Natural killer cell (primary cell): ENCODE results near the gene FANCD2. TPM values are rescaled to one million over a fixed set of nuclear protein-coding genes. Genes with fewer than 3 reads are reported as not detected.
"Not testable (repeated sequence)": the region's sequence is repeated elsewhere in the genome, so short reads cannot be mapped to it uniquely, and the experiment has no call there.

Source experiments
- ATAC-seq, 3 donors: fragments of 150-1000 bp in 2 of 3; fragments of 200-7000 bp in 1 of 3; cut with Tn5 transposase; 1 replicate in 1 of 3; 2 replicates in 2 of 3; pipeline ENCODE4 v1.10.0; 2021; ENCODE audit warnings: mild to moderate bottlenecking in 2 of 3, moderate library complexity in 2 of 3
- DNase-seq, 2 donors: peaks; one replicate each; pipeline versions ENCODE4 v3.0.0 to v3.0.0-alpha.2; 2013 to 2021; ENCODE audit warnings: mixed read lengths in 1 of 2
- H3K27ac ChIP-seq: one replicate; pipeline ENCODE4 v1.5.1; 2013; ENCODE audit warnings: mild to moderate bottlenecking, low read length
- H3K27me3 ChIP-seq: one replicate; pipeline ENCODE4 v1.6.1; 2013; ENCODE audit warnings: low read length; ENCODE audit not compliant: control insufficient read depth, insufficient read depth
- H3K36me3 ChIP-seq: one replicate; pipeline ENCODE4 v1.6.1; 2013; ENCODE audit warnings: low read length; ENCODE audit not compliant: control insufficient read depth, insufficient read depth
- H3K4me1 ChIP-seq: one replicate; pipeline ENCODE4 v1.6.1; 2013; ENCODE audit warnings: low read length; ENCODE audit not compliant: control insufficient read depth, insufficient read depth
- H3K4me3 ChIP-seq: one replicate; pipeline ENCODE4 v1.5.1; 2013; ENCODE audit warnings: low read length
- H3K9me3 ChIP-seq: one replicate; pipeline ENCODE4 v1.6.1; 2013; ENCODE audit warnings: low read length; ENCODE audit not compliant: control insufficient read depth, insufficient read depth
- H3K27ac Mint-ChIP-seq, 2 donors: one replicate each; pipeline ENCODE4 v1.8.0; 2022; ENCODE audit warnings: mild to moderate bottlenecking in 2 of 2, mixed read lengths in 2 of 2, moderate library complexity in 1 of 2
- H3K27me3 Mint-ChIP-seq, 2 donors: one replicate each; pipeline ENCODE4 v1.8.0; 2022; ENCODE audit warnings: low read depth in 2 of 2, mixed read lengths in 2 of 2
- H3K36me3 Mint-ChIP-seq: one replicate; pipeline ENCODE4 v1.8.0; 2022; ENCODE audit warnings: mixed read lengths
- H3K4me1 Mint-ChIP-seq, 2 donors: one replicate each; pipeline ENCODE4 v1.8.0; 2022; ENCODE audit warnings: mixed read lengths in 2 of 2
- H3K4me3 Mint-ChIP-seq: one replicate; pipeline ENCODE4 v1.8.0; 2022; ENCODE audit warnings: mild to moderate bottlenecking, moderate library complexity, mixed read lengths
- H3K9me3 Mint-ChIP-seq, 2 donors: one replicate each; pipeline ENCODE4 v1.8.0; 2022; ENCODE audit warnings: mixed read lengths in 2 of 2
- CTCF ChIP-seq: fragments of 200-600 bp; IDR thresholded peaks from one replicate; pipeline ENCODE4 v1.8.0; 2022; ENCODE audit warnings: antibody characterized with exemption
- WGBS: methylation state at CpG from one replicate; pipeline ENCODE4 v1.1.7; 2013; ENCODE audit warnings: missing lambda C conversion rate; ENCODE audit not compliant: insufficient coverage; 5-methylcytosine and 5-hydroxymethylcytosine counted together
- intact Hi-C: fragments of 100-400 bp; cut with micrococcal nuclease; formaldehyde crosslinking; loops from one replicate; pipeline ENCODE4 v1.14.2; 2022
- total RNA-seq, 4 donors: library from RNA; stranded (reverse); fragments of 120-200 nt in 1 of 4; gene quantifications; one replicate each; pipeline versions ENCODE4 v1.2.3 to v1.2.4, GENCODE V29; 2013 to 2022

Gene FANCD2
- total RNA-seq, 3 donors from 2014 or later (not counting 1 experiment from before 2014, with no cell fraction given): 9.0 to 15.7 (median 14.6) TPM

- Histone ChIP-seq H3K27ac (no peak overlapping the region), H3K36me3 (peaks cover 2% of the 10 kb centered on the region), H3K4me3 (no peak overlapping the region), H3K9me3 (no peaks in the 10 kb centered on the region), H3K27me3 (no peaks in the 10 kb centered on the region), H3K4me1 (no peaks in the 10 kb centered on the region)
- TF ChIP-seq CTCF: no peak
- H3K4me1 Mint-ChIP-seq: no peaks in the 10 kb centered on the region
- no peaks in the 10 kb centered on the region for H3K27me3 Mint-ChIP-seq
- intact Hi-C loops: loop anchor here (1.0 kb wide), 1 partner anchor 55 kb away; no protein-coding TSS in a partner anchor
- 79% methylated on average over 2 of the region's 2 CpGs for WGBS
- DNase-seq (no peak), ATAC-seq (no peak)
- no peak overlapping the region for H3K4me3 Mint-ChIP-seq
- H3K27ac Mint-ChIP-seq: no peak overlapping the region
- no peaks in the 10 kb centered on the region for H3K9me3 Mint-ChIP-seq
- H3K36me3 Mint-ChIP-seq: no peaks in the 10 kb centered on the region
Measured at GRCh38 chr3:10047876-10048275, 21.6 kb downstream of the FANCD2 start.

- H3K36me3 ChIP-seq, H3K4me3 ChIP-seq, H3K36me3 Mint-ChIP-seq, H3K27ac ChIP-seq, intact Hi-C loops, H3K9me3 Mint-ChIP-seq, H3K27me3 Mint-ChIP-seq, H3K27ac Mint-ChIP-seq, DNase-seq, H3K27me3 ChIP-seq, H3K9me3 ChIP-seq, H3K4me3 Mint-ChIP-seq, ATAC-seq, H3K4me1 ChIP-seq, H3K4me1 Mint-ChIP-seq: not testable (repeated sequence)
- 98% methylated on average over 3 of the region's 6 CpGs for WGBS
Measured at GRCh38 chr3:10053054-10053453, 26.8 kb downstream of the FANCD2 start.

- no peaks in the 10 kb centered on the region for H3K4me1 ChIP-seq
Measured at GRCh38 chr3:10055097-10055496, 28.9 kb downstream of the FANCD2 start.

GRCh38 chr3:10070077-10070476 is 43.8 kb downstream of the FANCD2 start:
- H3K4me3 Mint-ChIP-seq, intact Hi-C loops: not testable (repeated sequence)

More at GRCh38 chr3:10055097-10055496, 28.9 kb downstream of the FANCD2 start:
- Mint-ChIP-seq H3K27ac (no peak overlapping the region), H3K4me1 (no peaks in the 10 kb centered on the region), H3K9me3 (no peaks in the 10 kb centered on the region), H3K4me3 (no peak overlapping the region), H3K27me3 (no peaks in the 10 kb centered on the region), H3K36me3 (no peaks in the 10 kb centered on the region)
- Histone ChIP-seq H3K36me3 (peaks cover 2% of the 10 kb centered on the region), H3K4me3 (no peak overlapping the region), H3K27me3 (no peaks in the 10 kb centered on the region), H3K9me3 (no peaks in the 10 kb centered on the region), H3K27ac (no peak overlapping the region)
- no peak for TF ChIP-seq CTCF
- ATAC-seq (no peak), DNase-seq (no peak)
- intact Hi-C loops: no loop called here
- 97% methylated on average over 3 of the region's 4 CpGs for WGBS

GRCh38 chr3:10074666-10075065 is 48.4 kb downstream of the FANCD2 start:
- H3K27ac Mint-ChIP-seq: no peak overlapping the region
- no peaks in the 10 kb centered on the region for H3K4me1 Mint-ChIP-seq
- DNase-seq (no peak), ATAC-seq (no peak)
- Histone ChIP-seq H3K27me3 (no peaks in the 10 kb centered on the region), H3K27ac (no peak overlapping the region), H3K9me3 (no peaks in the 10 kb centered on the region), H3K4me3 (no peak overlapping the region), H3K4me1 (no peaks in the 10 kb centered on the region), H3K36me3 (no peaks in the 10 kb centered on the region)
- H3K4me3 Mint-ChIP-seq: no peak overlapping the region
- H3K27me3 Mint-ChIP-seq: no peaks in the 10 kb centered on the region
- no peaks in the 10 kb centered on the region for H3K9me3 Mint-ChIP-seq
- no peak for TF ChIP-seq CTCF
- intact Hi-C loops: no loop called here
- no peaks in the 10 kb centered on the region for H3K36me3 Mint-ChIP-seq

More at GRCh38 chr3:10070077-10070476, 43.8 kb downstream of the FANCD2 start:
- not testable (repeated sequence) for H3K4me1 ChIP-seq, H3K4me1 Mint-ChIP-seq, H3K27me3 Mint-ChIP-seq, H3K9me3 ChIP-seq, H3K4me3 ChIP-seq, H3K36me3 Mint-ChIP-seq, H3K27ac Mint-ChIP-seq, H3K27ac ChIP-seq, H3K9me3 Mint-ChIP-seq, DNase-seq, H3K36me3 ChIP-seq, H3K27me3 ChIP-seq, ATAC-seq
- 99% methylated on average over 23 of the region's 33 CpGs for WGBS
